Measurements from ENCODE around the gene ARL3. TPM values are rescaled to one million over a fixed set of nuclear protein-coding genes. Genes with fewer than 3 reads are reported as not detected.

ARL3 gene
- total RNA-seq, 1 donor = 5.8 TPM

DNA sequence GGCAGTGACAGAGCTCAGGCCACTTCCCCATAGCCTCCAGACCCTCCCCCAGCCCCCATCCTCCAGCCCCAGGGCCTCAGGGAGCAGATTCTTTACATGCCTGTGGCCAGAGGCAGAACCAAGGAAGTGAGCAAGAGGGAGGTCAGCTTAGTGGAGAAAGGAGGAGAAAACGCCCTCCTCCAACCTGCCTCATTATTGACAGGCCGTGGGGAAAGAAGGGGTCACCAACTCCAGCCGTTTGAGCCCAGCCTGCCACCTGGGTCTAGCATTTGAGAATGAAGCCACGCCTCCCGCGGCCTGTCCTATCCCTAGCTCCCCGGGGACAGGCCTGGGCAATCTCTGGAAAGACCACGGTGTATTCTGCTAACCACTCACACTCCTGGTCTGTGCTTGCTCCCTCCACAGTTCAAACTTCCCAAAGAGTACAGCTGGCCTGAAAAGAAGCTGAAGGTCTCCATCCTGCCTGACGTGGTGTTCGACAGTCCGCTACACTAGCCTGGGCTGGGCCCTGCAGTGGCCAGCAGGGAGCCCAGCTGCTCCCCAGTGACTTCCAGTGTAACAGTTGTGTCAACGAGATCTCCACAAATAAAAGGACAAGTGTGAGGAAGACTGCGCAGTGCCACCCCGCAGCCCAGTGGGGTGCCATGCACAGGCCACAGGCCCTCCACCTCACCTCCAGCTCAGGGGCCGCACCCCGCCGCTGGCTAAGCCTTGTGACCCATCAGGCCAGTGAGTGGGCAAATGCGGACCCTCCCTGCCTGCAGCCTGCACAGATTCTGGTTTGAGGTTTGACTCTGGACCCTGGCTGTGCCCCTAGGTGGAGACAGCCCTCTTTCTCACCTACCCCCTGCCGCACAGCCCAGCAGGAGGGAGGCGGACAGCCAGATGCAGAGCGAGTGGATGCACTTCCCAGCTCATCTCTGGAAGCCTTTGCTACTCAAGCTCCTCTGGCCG, 84.3 kb downstream of the ARL3 start:
- no peaks in the 10 kb centered on the region for H3K9me3 ChIP-seq (ENCODE audit: low read depth, low read length)
- peak overlapping the region; percentile 73 for H2AFZ ChIP-seq (ENCODE audit: low read length)

DNA sequence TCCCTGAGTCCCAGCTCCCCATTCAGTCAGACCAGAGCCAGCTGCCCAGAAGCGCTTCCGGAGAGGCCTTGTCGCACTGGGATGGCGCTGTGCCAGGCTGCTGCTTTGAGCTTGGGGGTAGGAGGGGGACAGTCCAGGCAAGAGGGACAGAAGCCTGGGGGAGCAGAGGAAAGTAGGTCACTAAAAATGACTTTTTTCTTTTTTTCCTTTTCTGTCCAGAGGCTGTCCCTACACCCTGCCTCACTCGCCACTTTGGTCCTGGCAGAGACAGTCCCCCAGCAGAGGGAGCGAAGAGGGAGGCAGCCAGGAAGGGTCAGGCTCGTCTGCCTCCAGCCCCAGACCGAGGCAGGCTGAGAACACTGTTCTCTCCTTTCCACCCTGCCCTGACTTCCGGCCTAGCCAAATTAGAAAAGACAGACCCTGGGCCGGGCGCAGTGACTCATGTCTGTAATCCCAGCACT, 85.7 kb downstream of the ARL3 start:
- peak; percentile 42 for DNase-seq (ENCODE audit: insufficient read length, low spot score, missing footprints)
- no peaks in the 10 kb centered on the region for H3K79me2 ChIP-seq (ENCODE audit: insufficient read depth, low read length)
- H3K9me3 ChIP-seq (ENCODE audit: low read depth, low read length) = no peaks in the 10 kb centered on the region
- peak overlapping the region; percentile 16 for H3K4me2 ChIP-seq (ENCODE audit: insufficient read depth, low read length)
- H3K4me3 ChIP-seq (ENCODE audit: insufficient read depth, low read length) = no peak overlapping the region
- H2AFZ ChIP-seq (ENCODE audit: low read length) = no peak overlapping the region
- peaks cover 82% of the 10 kb centered on the region for H3K4me1 ChIP-seq (ENCODE audit: insufficient read depth, low read length)
- peaks cover 7% of the 10 kb centered on the region for H3K36me3 ChIP-seq (ENCODE audit: insufficient read depth, low read length)
- no peaks in the 10 kb centered on the region for H4K20me1 ChIP-seq (ENCODE audit: insufficient read depth, low read length)
- H3K27me3 ChIP-seq (ENCODE audit: insufficient read depth, low read length) = no peaks in the 10 kb centered on the region
- TF ChIP-seq, protein P1, sequence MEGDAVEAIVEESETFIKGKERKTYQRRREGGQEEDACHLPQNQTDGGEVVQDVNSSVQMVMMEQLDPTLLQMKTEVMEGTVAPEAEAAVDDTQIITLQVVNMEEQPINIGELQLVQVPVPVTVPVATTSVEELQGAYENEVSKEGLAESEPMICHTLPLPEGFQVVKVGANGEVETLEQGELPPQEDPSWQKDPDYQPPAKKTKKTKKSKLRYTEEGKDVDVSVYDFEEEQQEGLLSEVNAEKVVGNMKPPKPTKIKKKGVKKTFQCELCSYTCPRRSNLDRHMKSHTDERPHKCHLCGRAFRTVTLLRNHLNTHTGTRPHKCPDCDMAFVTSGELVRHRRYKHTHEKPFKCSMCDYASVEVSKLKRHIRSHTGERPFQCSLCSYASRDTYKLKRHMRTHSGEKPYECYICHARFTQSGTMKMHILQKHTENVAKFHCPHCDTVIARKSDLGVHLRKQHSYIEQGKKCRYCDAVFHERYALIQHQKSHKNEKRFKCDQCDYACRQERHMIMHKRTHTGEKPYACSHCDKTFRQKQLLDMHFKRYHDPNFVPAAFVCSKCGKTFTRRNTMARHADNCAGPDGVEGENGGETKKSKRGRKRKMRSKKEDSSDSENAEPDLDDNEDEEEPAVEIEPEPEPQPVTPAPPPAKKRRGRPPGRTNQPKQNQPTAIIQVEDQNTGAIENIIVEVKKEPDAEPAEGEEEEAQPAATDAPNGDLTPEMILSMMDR (IDR thresholded peaks at IDR 0.05; ENCODE audit: extremely low read depth, low read depth, low read length) = peak; percentile 9
- peak overlapping the region; percentile 95 for H3K27ac ChIP-seq (ENCODE audit: low read depth, low read length)

More for the DNA sequence above, 84.3 kb downstream of the ARL3 start:
- Histone ChIP-seq H3K4me3 (ENCODE audit: insufficient read depth, low read length) (peak overlapping the region; percentile 17), H4K20me1 (ENCODE audit: insufficient read depth, low read length) (no peaks in the 10 kb centered on the region), H3K36me3 (ENCODE audit: insufficient read depth, low read length) (peaks cover 7% of the 10 kb centered on the region), H3K27ac (ENCODE audit: low read depth, low read length) (peak overlapping the region; percentile 95), H3K4me2 (ENCODE audit: insufficient read depth, low read length) (peak overlapping the region; percentile 66), H3K4me1 (ENCODE audit: insufficient read depth, low read length) (peaks cover 90% of the 10 kb centered on the region), H3K27me3 (ENCODE audit: insufficient read depth, low read length) (no peaks in the 10 kb centered on the region), H3K79me2 (ENCODE audit: insufficient read depth, low read length) (no peaks in the 10 kb centered on the region)
- TF ChIP-seq, protein P1 (IDR thresholded peaks at IDR 0.05; ENCODE audit: extremely low read depth, low read depth, low read length) = no peak
- DNase-seq (ENCODE audit: insufficient read length, low spot score, missing footprints) = peak; percentile 95

DNA sequence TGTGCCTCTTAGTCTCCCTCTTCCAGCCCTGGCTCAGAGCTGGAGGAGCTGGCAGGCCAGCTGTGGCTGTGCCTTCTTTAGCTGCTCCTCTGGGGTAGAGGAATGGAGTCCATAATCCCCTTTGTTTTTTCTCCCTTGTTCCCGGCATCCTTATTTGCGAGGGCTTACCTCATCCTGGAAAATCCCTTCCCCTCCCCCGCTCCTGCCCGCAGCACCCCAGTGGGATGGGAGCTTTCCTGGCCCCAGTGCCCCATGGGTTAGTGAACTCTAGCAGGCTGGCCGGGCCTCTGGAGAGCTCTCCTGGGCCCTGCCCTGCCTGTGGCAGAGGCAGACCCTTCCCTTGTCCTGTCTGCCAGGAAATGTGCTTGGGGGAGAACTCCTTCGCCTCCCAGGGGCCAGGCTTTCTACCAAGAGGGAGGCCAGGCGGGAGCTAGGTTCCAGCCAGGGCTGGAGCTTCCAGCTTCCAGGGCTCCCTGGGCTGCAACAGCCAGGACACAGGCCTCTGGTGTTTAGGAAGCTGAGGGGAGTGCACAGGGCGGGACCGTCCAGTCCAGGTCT, 86.4 kb downstream of the ARL3 start:
- peaks cover 76% of the 10 kb centered on the region for H3K4me1 ChIP-seq (ENCODE audit: insufficient read depth, low read length)
- H3K27me3 ChIP-seq (ENCODE audit: insufficient read depth, low read length) = no peaks in the 10 kb centered on the region
- H2AFZ ChIP-seq (ENCODE audit: low read length) = peak overlapping the region; percentile 71
- peak overlapping the region; percentile 95 for H3K27ac ChIP-seq (ENCODE audit: low read depth, low read length)
- H3K4me3 ChIP-seq (ENCODE audit: insufficient read depth, low read length) = no peak overlapping the region
- DNase-seq (ENCODE audit: insufficient read length, low spot score, missing footprints) = peak; percentile 94
- H3K4me2 ChIP-seq (ENCODE audit: insufficient read depth, low read length) = peak overlapping the region; percentile 16
- no peaks in the 10 kb centered on the region for H3K79me2 ChIP-seq (ENCODE audit: insufficient read depth, low read length)
- TF ChIP-seq, protein P1 (IDR thresholded peaks at IDR 0.05; ENCODE audit: extremely low read depth, low read depth, low read length) = no peak
- no peaks in the 10 kb centered on the region for H3K9me3 ChIP-seq (ENCODE audit: low read depth, low read length)
- H4K20me1 ChIP-seq (ENCODE audit: insufficient read depth, low read length) = no peaks in the 10 kb centered on the region
- H3K36me3 ChIP-seq (ENCODE audit: insufficient read depth, low read length) = peaks cover 7% of the 10 kb centered on the region

DNA sequence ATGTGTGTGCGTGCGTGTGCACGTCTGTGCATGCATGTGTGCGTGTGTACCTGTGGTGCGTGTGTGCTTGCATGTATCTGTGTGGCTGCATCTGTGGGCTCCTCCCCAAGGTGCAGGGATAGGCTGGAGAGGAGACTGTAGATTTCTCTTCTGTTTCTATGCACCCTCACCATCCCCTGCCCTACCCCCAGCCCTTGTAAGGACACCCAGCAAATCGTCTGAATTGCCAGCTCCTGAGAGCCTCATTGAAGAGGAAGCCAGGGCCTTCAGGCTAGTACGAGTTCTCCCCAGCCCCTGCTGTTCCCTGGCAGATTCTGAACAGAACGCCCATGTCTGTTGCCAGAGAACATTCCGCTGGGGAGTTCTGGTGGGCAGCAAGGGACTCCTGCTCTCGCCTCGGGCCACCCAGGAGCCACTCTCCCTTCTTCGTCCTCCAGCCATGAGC, 86.9 kb downstream of the ARL3 start:
- peak overlapping the region; percentile 71 for H2AFZ ChIP-seq (ENCODE audit: low read length)
- H3K9me3 ChIP-seq (ENCODE audit: low read depth, low read length) = no peaks in the 10 kb centered on the region
- H4K20me1 ChIP-seq (ENCODE audit: insufficient read depth, low read length) = no peaks in the 10 kb centered on the region
- H3K79me2 ChIP-seq (ENCODE audit: insufficient read depth, low read length) = no peaks in the 10 kb centered on the region
- no peak overlapping the region for H3K4me3 ChIP-seq (ENCODE audit: insufficient read depth, low read length)
- peak overlapping the region; percentile 8 for H3K4me2 ChIP-seq (ENCODE audit: insufficient read depth, low read length)
- peaks cover 71% of the 10 kb centered on the region for H3K4me1 ChIP-seq (ENCODE audit: insufficient read depth, low read length)
- peaks cover 7% of the 10 kb centered on the region for H3K36me3 ChIP-seq (ENCODE audit: insufficient read depth, low read length)
- DNase-seq (ENCODE audit: insufficient read length, low spot score, missing footprints) = peak; percentile 56
- H3K27me3 ChIP-seq (ENCODE audit: insufficient read depth, low read length) = no peaks in the 10 kb centered on the region
- peak overlapping the region; percentile 95 for H3K27ac ChIP-seq (ENCODE audit: low read depth, low read length)
- TF ChIP-seq, protein P1 (IDR thresholded peaks at IDR 0.05; ENCODE audit: extremely low read depth, low read depth, low read length) = no peak

All from osteoblast (primary cell).